Ramos (cell line): ENCODE measurements around the gene XYLT1.

ENCODE experiments used
- in situ Hi-C: fragments of 300-500 bp; cut with MboI; formaldehyde crosslinking; loops from one replicate; pipeline ENCODE4 v1.14.3; 2022; ENCODE audit warnings: low sequenced_read_pairs; ENCODE audit not compliant: unreplicated experiment

The XYLT1 gene

GRCh38 chr16:17461951-17462729 is 8.6 kb downstream of the XYLT1 start:
- in situ Hi-C loops: loop anchor here (10.0 kb wide), 2 partner anchors 87 to 157 kb away; no protein-coding TSS in a partner anchor

- in situ Hi-C loops: loop anchor here (10.0 kb wide), 2 partner anchors 86 to 156 kb away; no protein-coding TSS in a partner anchor
These were observed 9.9 kb downstream of the XYLT1 start for GRCh38 chr16:17460890-17461289.

- in situ Hi-C loops: loop anchor here (10.0 kb wide), 2 partner anchors 85 to 155 kb away; no protein-coding TSS in a partner anchor
These were observed 10.7 kb downstream of the XYLT1 start for GRCh38 chr16:17459903-17460521.

GRCh38 chr16:17457997-17458396 is 12.8 kb downstream of the XYLT1 start:
- in situ Hi-C loops: no loop called here

- in situ Hi-C loops: no loop called here
These were observed 13.2 kb downstream of the XYLT1 start for GRCh38 chr16:17457513-17457912.

GRCh38 chr16:17454162-17454730 is 16.5 kb downstream of the XYLT1 start:
- in situ Hi-C loops: no loop called here

- in situ Hi-C loops: no loop called here
These were observed 17.3 kb downstream of the XYLT1 start for GRCh38 chr16:17453364-17454038.

GRCh38 chr16:17452922-17453321 is 17.8 kb downstream of the XYLT1 start:
- in situ Hi-C loops: no loop called here

- in situ Hi-C loops: no loop called here
These were observed 18.9 kb downstream of the XYLT1 start for GRCh38 chr16:17451843-17452242.

GRCh38 chr16:17450291-17450690 is 20.5 kb downstream of the XYLT1 start:
- in situ Hi-C loops: no loop called here

GRCh38 chr16:17448640-17449638 is 21.8 kb downstream of the XYLT1 start:
- in situ Hi-C loops: no loop called here

- in situ Hi-C loops: no loop called here
These were observed 23.6 kb downstream of the XYLT1 start for GRCh38 chr16:17447101-17447569.

- in situ Hi-C loops: no loop called here
These were observed 24.1 kb downstream of the XYLT1 start for GRCh38 chr16:17446661-17447060.

- in situ Hi-C loops: no loop called here
These were observed 25.3 kb downstream of the XYLT1 start for GRCh38 chr16:17445421-17445820.

GRCh38 chr16:17444658-17445057 is 26.1 kb downstream of the XYLT1 start:
- in situ Hi-C loops: no loop called here

GRCh38 chr16:17440131-17440530 is 30.6 kb downstream of the XYLT1 start:
- in situ Hi-C loops: no loop called here

GRCh38 chr16:17439580-17439979 is 31.2 kb downstream of the XYLT1 start:
- in situ Hi-C loops: no loop called here

- in situ Hi-C loops: no loop called here
These were observed 32.8 kb downstream of the XYLT1 start for GRCh38 chr16:17437981-17438380.

GRCh38 chr16:17437127-17437720 is 33.5 kb downstream of the XYLT1 start:
- in situ Hi-C loops: no loop called here
